ENCODE data around the gene PSPC1.

The PSPC1 gene

GRCh38 chr13:19681517-19681916, 101.2 kb downstream of the PSPC1 start:
- peaks cover 11% of the 10 kb centered on the region for H3K36me3 ChIP-seq (ENCODE audit: insufficient read depth, low read length)
- H3K9me3 ChIP-seq (ENCODE audit: low read length), result no peaks in the 10 kb centered on the region
- no peak overlapping the region for H3K4me3 ChIP-seq (ENCODE audit: low read length)
- H3K27me3 ChIP-seq (ENCODE audit: insufficient read depth, low read length), result no peaks in the 10 kb centered on the region
- H3K4me1 ChIP-seq (ENCODE audit: insufficient read depth, low read length), result no peaks in the 10 kb centered on the region
- no peak overlapping the region for H2AFZ ChIP-seq (ENCODE audit: low read depth, low read length)

GRCh38 chr13:19680751-19681150, 102.0 kb downstream of the PSPC1 start:
- H3K4me1 ChIP-seq (ENCODE audit: insufficient read depth, low read length), result no peaks in the 10 kb centered on the region
- H3K9me3 ChIP-seq (ENCODE audit: low read length), result no peaks in the 10 kb centered on the region
- H3K36me3 ChIP-seq (ENCODE audit: insufficient read depth, low read length), result peaks cover 19% of the 10 kb centered on the region

GRCh38 chr13:19676168-19676567, 106.6 kb downstream of the PSPC1 start:
- Histone ChIP-seq H3K4me1 (ENCODE audit: insufficient read depth, low read length) (no peaks in the 10 kb centered on the region), H3K36me3 (ENCODE audit: insufficient read depth, low read length) (peaks cover 58% of the 10 kb centered on the region), H3K9me3 (ENCODE audit: low read length) (no peaks in the 10 kb centered on the region), H2AFZ (ENCODE audit: low read depth, low read length) (no peak overlapping the region), H3K27me3 (ENCODE audit: insufficient read depth, low read length) (no peaks in the 10 kb centered on the region), H3K4me3 (ENCODE audit: low read length) (no peak overlapping the region)

More at GRCh38 chr13:19680751-19681150, 102.0 kb downstream of the PSPC1 start:
- H2AFZ ChIP-seq (ENCODE audit: low read depth, low read length), result no peak overlapping the region
- H3K4me3 ChIP-seq (ENCODE audit: low read length), result no peak overlapping the region
- no peaks in the 10 kb centered on the region for H3K27me3 ChIP-seq (ENCODE audit: insufficient read depth, low read length)

GRCh38 chr13:19674898-19675297, 107.8 kb downstream of the PSPC1 start:
- Histone ChIP-seq H3K36me3 (ENCODE audit: insufficient read depth, low read length) (peaks cover 70% of the 10 kb centered on the region), H3K9me3 (ENCODE audit: low read length) (no peaks in the 10 kb centered on the region), H3K4me3 (ENCODE audit: low read length) (no peak overlapping the region), H3K4me1 (ENCODE audit: insufficient read depth, low read length) (no peaks in the 10 kb centered on the region), H3K27me3 (ENCODE audit: insufficient read depth, low read length) (no peaks in the 10 kb centered on the region), H2AFZ (ENCODE audit: low read depth, low read length) (no peak overlapping the region)

GRCh38 chr13:19673473-19674430, 109.0 kb downstream of the PSPC1 start:
- H3K36me3 ChIP-seq (ENCODE audit: insufficient read depth, low read length), result peaks cover 76% of the 10 kb centered on the region
- no peaks in the 10 kb centered on the region for H3K9me3 ChIP-seq (ENCODE audit: low read length)
- no peak overlapping the region for H3K4me3 ChIP-seq (ENCODE audit: low read length)
- H2AFZ ChIP-seq (ENCODE audit: low read depth, low read length), result no peak overlapping the region
- H3K4me1 ChIP-seq (ENCODE audit: insufficient read depth, low read length), result no peaks in the 10 kb centered on the region
- no peaks in the 10 kb centered on the region for H3K27me3 ChIP-seq (ENCODE audit: insufficient read depth, low read length)

- Histone ChIP-seq H3K4me3 (ENCODE audit: low read length) (no peak overlapping the region), H3K36me3 (ENCODE audit: insufficient read depth, low read length) (peaks cover 78% of the 10 kb centered on the region)
Observed at GRCh38 chr13:19672990-19673389, 109.8 kb downstream of the PSPC1 start.

GRCh38 chr13:19670147-19670546, 112.6 kb downstream of the PSPC1 start:
- Histone ChIP-seq H2AFZ (ENCODE audit: low read depth, low read length) (no peak overlapping the region), H3K27me3 (ENCODE audit: insufficient read depth, low read length) (no peaks in the 10 kb centered on the region), H3K4me1 (ENCODE audit: insufficient read depth, low read length) (no peaks in the 10 kb centered on the region), H3K4me3 (ENCODE audit: low read length) (no peak overlapping the region), H3K36me3 (ENCODE audit: insufficient read depth, low read length) (peaks cover 77% of the 10 kb centered on the region), H3K9me3 (ENCODE audit: low read length) (no peaks in the 10 kb centered on the region)

More at GRCh38 chr13:19672990-19673389, 109.8 kb downstream of the PSPC1 start:
- H2AFZ ChIP-seq (ENCODE audit: low read depth, low read length), result no peak overlapping the region
- H3K9me3 ChIP-seq (ENCODE audit: low read length), result no peaks in the 10 kb centered on the region
- H3K4me1 ChIP-seq (ENCODE audit: insufficient read depth, low read length), result no peaks in the 10 kb centered on the region
- H3K27me3 ChIP-seq (ENCODE audit: insufficient read depth, low read length), result no peaks in the 10 kb centered on the region

- no peaks in the 10 kb centered on the region for H3K9me3 ChIP-seq (ENCODE audit: low read length)
- no peaks in the 10 kb centered on the region for H3K27me3 ChIP-seq (ENCODE audit: insufficient read depth, low read length)
- H2AFZ ChIP-seq (ENCODE audit: low read depth, low read length), result no peak overlapping the region
- peaks cover 76% of the 10 kb centered on the region for H3K36me3 ChIP-seq (ENCODE audit: insufficient read depth, low read length)
- no peak overlapping the region for H3K4me3 ChIP-seq (ENCODE audit: low read length)
- H3K4me1 ChIP-seq (ENCODE audit: insufficient read depth, low read length), result no peaks in the 10 kb centered on the region
Observed at GRCh38 chr13:19668778-19669177, 114.0 kb downstream of the PSPC1 start.

GRCh38 chr13:19665427-19665859, 117.3 kb downstream of the PSPC1 start:
- peaks cover 77% of the 10 kb centered on the region for H3K36me3 ChIP-seq (ENCODE audit: insufficient read depth, low read length)
- H3K9me3 ChIP-seq (ENCODE audit: low read length), result no peaks in the 10 kb centered on the region
- no peak overlapping the region for H3K4me3 ChIP-seq (ENCODE audit: low read length)
- no peaks in the 10 kb centered on the region for H3K4me1 ChIP-seq (ENCODE audit: insufficient read depth, low read length)
- no peak overlapping the region for H2AFZ ChIP-seq (ENCODE audit: low read depth, low read length)
- H3K27me3 ChIP-seq (ENCODE audit: insufficient read depth, low read length), result no peaks in the 10 kb centered on the region

- H3K4me1 ChIP-seq (ENCODE audit: insufficient read depth, low read length), result no peaks in the 10 kb centered on the region
Observed at GRCh38 chr13:19664481-19665230, 118.1 kb downstream of the PSPC1 start.

GRCh38 chr13:19663416-19663979, 119.2 kb downstream of the PSPC1 start:
- H2AFZ ChIP-seq (ENCODE audit: low read depth, low read length), result no peak overlapping the region
- H3K27me3 ChIP-seq (ENCODE audit: insufficient read depth, low read length), result no peaks in the 10 kb centered on the region
- no peaks in the 10 kb centered on the region for H3K9me3 ChIP-seq (ENCODE audit: low read length)
- no peak overlapping the region for H3K4me3 ChIP-seq (ENCODE audit: low read length)
- peaks cover 72% of the 10 kb centered on the region for H3K36me3 ChIP-seq (ENCODE audit: insufficient read depth, low read length)
- H3K4me1 ChIP-seq (ENCODE audit: insufficient read depth, low read length), result no peaks in the 10 kb centered on the region

More at GRCh38 chr13:19664481-19665230, 118.1 kb downstream of the PSPC1 start:
- H3K9me3 ChIP-seq (ENCODE audit: low read length), result no peaks in the 10 kb centered on the region
- no peak overlapping the region for H3K4me3 ChIP-seq (ENCODE audit: low read length)
- H2AFZ ChIP-seq (ENCODE audit: low read depth, low read length), result no peak overlapping the region
- H3K27me3 ChIP-seq (ENCODE audit: insufficient read depth, low read length), result no peaks in the 10 kb centered on the region
- peaks cover 70% of the 10 kb centered on the region for H3K36me3 ChIP-seq (ENCODE audit: insufficient read depth, low read length)

- H3K27me3 ChIP-seq (ENCODE audit: insufficient read depth, low read length), result no peaks in the 10 kb centered on the region
- no peak overlapping the region for H2AFZ ChIP-seq (ENCODE audit: low read depth, low read length)
- H3K36me3 ChIP-seq (ENCODE audit: insufficient read depth, low read length), result peaks cover 62% of the 10 kb centered on the region
- H3K9me3 ChIP-seq (ENCODE audit: low read length), result no peaks in the 10 kb centered on the region
- no peak overlapping the region for H3K4me3 ChIP-seq (ENCODE audit: low read length)
- H3K4me1 ChIP-seq (ENCODE audit: insufficient read depth, low read length), result no peaks in the 10 kb centered on the region
Observed at GRCh38 chr13:19661561-19661960, 121.2 kb downstream of the PSPC1 start.

GRCh38 chr13:19661126-19661525, 121.6 kb downstream of the PSPC1 start:
- no peaks in the 10 kb centered on the region for H3K27me3 ChIP-seq (ENCODE audit: insufficient read depth, low read length)
- H3K36me3 ChIP-seq (ENCODE audit: insufficient read depth, low read length), result peaks cover 59% of the 10 kb centered on the region
- no peaks in the 10 kb centered on the region for H3K9me3 ChIP-seq (ENCODE audit: low read length)
- no peak overlapping the region for H2AFZ ChIP-seq (ENCODE audit: low read depth, low read length)
- H3K4me1 ChIP-seq (ENCODE audit: insufficient read depth, low read length), result no peaks in the 10 kb centered on the region
- no peak overlapping the region for H3K4me3 ChIP-seq (ENCODE audit: low read length)
